Suprapubic skin (tissue), 4 donors: Measurements from ENCODE around the gene PAFAH2. TPM values are rescaled to one million over a fixed set of nuclear protein-coding genes. Genes with fewer than 3 reads are reported as not detected.

Source experiments
- DNase-seq, 2 donors: peaks; one replicate each; pipeline ENCODE4 v3.0.0-alpha.2; 2019; ENCODE audit warnings: low spot score in 2 of 2
- H3K27ac ChIP-seq: fragments of 200-600 bp; sonication (generic); one replicate; pipeline ENCODE4 v1.5.1; 2019
- H3K27me3 ChIP-seq: fragments of 200-600 bp; sonication (generic); one replicate; pipeline ENCODE4 v1.5.1; 2019
- H3K36me3 ChIP-seq: fragments of 200-600 bp; sonication (generic); one replicate; pipeline ENCODE4 v1.5.1; 2019
- H3K4me1 ChIP-seq: fragments of 200-600 bp; sonication (generic); one replicate; pipeline ENCODE4 v1.5.1; 2019
- H3K4me3 ChIP-seq: fragments of 200-600 bp; sonication (generic); one replicate; pipeline ENCODE4 v1.5.1; 2019; ENCODE audit warnings: mild to moderate bottlenecking
- H3K9me3 ChIP-seq: fragments of 200-600 bp; sonication (generic); one replicate; pipeline ENCODE4 v1.5.1; 2019
- EP300 ChIP-seq: sonication (generic); formaldehyde crosslinking; IDR thresholded peaks from one replicate; pipeline ENCODE4 v1.6.1; 2017; ENCODE audit warnings: antibody characterized with exemption
- POLR2A ChIP-seq, 2 donors: fragments of 450-650 bp; IDR thresholded peaks; one replicate each; pipeline ENCODE4 v1.6.1; 2017; ENCODE audit warnings: antibody characterized with exemption in 2 of 2, mild to moderate bottlenecking in 2 of 2, moderate library complexity in 2 of 2
- POLR2AphosphoS5 ChIP-seq, 3 donors: sonication (generic); formaldehyde crosslinking; IDR thresholded peaks; one replicate each; pipeline ENCODE4 v1.6.1; 2017; ENCODE audit warnings: antibody characterized with exemption in 3 of 3
- WGBS: methylation state at CpG from one replicate; pipeline ENCODE4 v1.1.5; 2018; 5-methylcytosine and 5-hydroxymethylcytosine counted together
- total RNA-seq, 4 donors: library from RNA; depleted of rRNA; stranded (reverse); fragments of >200 nt; gene quantifications; one replicate each; pipeline ENCODE4 v1.1.0, GENCODE V29; 2016
- TF ChIP-seq, protein P1 (sequence below), 2 donors: fragments of 200-600 bp in 1 of 2; fragments of 450-650 bp in 1 of 2; sonication (generic) in 1 of 2; IDR thresholded peaks; one replicate each; pipeline ENCODE4 v1.5.1; 2016 to 2019; ENCODE audit warnings: antibody characterized with exemption in 2 of 2, mild to moderate bottlenecking in 1 of 2, moderate library complexity in 1 of 2

PAFAH2 gene
- total RNA-seq, 4 donors from 2014 or later: 16.6 to 31.3 (median 20.0) TPM

GRCh38 chr1:26003756-26004155, 5.9 kb upstream of the PAFAH2 start:
- 74% methylated on average over 2 of the region's 2 CpGs for WGBS
- Histone ChIP-seq H3K36me3 (no peaks in the 10 kb centered on the region), H3K4me3 (no peak overlapping the region), H3K9me3 (no peaks in the 10 kb centered on the region), H3K4me1 (peaks cover 30% of the 10 kb centered on the region), H3K27me3 (no peaks in the 10 kb centered on the region), H3K27ac (no peak overlapping the region)
- no peak for DNase-seq
- TF ChIP-seq, protein P1, sequence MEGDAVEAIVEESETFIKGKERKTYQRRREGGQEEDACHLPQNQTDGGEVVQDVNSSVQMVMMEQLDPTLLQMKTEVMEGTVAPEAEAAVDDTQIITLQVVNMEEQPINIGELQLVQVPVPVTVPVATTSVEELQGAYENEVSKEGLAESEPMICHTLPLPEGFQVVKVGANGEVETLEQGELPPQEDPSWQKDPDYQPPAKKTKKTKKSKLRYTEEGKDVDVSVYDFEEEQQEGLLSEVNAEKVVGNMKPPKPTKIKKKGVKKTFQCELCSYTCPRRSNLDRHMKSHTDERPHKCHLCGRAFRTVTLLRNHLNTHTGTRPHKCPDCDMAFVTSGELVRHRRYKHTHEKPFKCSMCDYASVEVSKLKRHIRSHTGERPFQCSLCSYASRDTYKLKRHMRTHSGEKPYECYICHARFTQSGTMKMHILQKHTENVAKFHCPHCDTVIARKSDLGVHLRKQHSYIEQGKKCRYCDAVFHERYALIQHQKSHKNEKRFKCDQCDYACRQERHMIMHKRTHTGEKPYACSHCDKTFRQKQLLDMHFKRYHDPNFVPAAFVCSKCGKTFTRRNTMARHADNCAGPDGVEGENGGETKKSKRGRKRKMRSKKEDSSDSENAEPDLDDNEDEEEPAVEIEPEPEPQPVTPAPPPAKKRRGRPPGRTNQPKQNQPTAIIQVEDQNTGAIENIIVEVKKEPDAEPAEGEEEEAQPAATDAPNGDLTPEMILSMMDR (IDR thresholded peaks at IDR 0.05): no peak
- TF ChIP-seq POLR2A (IDR thresholded peaks at IDR 0.05) (no peak), POLR2AphosphoS5 (IDR thresholded peaks at IDR 0.05) (no peak), EP300 (no peak)

DNA sequence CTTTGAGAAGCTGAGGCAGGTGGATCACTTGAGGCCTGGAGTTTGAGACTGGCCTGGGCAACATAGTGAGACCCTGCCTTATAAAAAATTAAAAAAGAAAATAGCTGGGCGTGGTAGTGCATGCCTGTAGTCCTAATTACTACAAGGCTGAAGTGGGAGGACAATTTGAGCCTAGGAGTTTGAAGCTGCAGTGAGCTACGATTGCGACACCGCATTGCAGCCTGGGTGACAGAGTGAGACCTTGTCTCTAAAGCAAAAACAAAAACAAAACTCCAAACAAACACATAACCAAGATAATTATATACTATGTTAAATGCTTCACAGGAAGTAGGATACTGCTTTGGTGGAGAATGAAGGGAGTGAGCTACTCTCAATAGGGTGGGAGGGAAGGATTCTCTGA, 5.4 kb upstream of the PAFAH2 start:
- Histone ChIP-seq H3K27ac (no peak overlapping the region), H3K4me1 (peaks cover 35% of the 10 kb centered on the region), H3K9me3 (no peaks in the 10 kb centered on the region), H3K4me3 (no peak overlapping the region), H3K27me3 (no peaks in the 10 kb centered on the region), H3K36me3 (no peaks in the 10 kb centered on the region)
- 70% methylated on average over 4 of the region's 4 CpGs for WGBS
- no peak for DNase-seq
- TF ChIP-seq, protein P1 (IDR thresholded peaks at IDR 0.05): no peak
- TF ChIP-seq POLR2A (IDR thresholded peaks at IDR 0.05) (no peak), EP300 (no peak), POLR2AphosphoS5 (IDR thresholded peaks at IDR 0.05) (no peak)

- Histone ChIP-seq H3K27me3 (no peaks in the 10 kb centered on the region), H3K4me3 (no peak overlapping the region), H3K36me3 (no peaks in the 10 kb centered on the region), H3K27ac (no peak overlapping the region), H3K4me1 (peaks cover 31% of the 10 kb centered on the region), H3K9me3 (no peaks in the 10 kb centered on the region)
- DNase-seq: no peak
- WGBS: 80% methylated on average over 17 of the region's 18 CpGs
- no peak for TF ChIP-seq EP300
- TF ChIP-seq, protein P1 (IDR thresholded peaks at IDR 0.05): no peak
- no peak for TF ChIP-seq POLR2A (IDR thresholded peaks at IDR 0.05)
- TF ChIP-seq POLR2AphosphoS5 (IDR thresholded peaks at IDR 0.05): no peak
Observed at GRCh38 chr1:25999041-25999800, 1.4 kb upstream of the PAFAH2 start.

GRCh38 chr1:25996966-25997827, 666 bp downstream of the PAFAH2 start:
- H3K27me3 ChIP-seq: no peaks in the 10 kb centered on the region
- TF ChIP-seq EP300: no peak
- TF ChIP-seq, protein P1 (IDR thresholded peaks at IDR 0.05): no peak
- TF ChIP-seq POLR2AphosphoS5 (IDR thresholded peaks at IDR 0.05): no peak
- TF ChIP-seq POLR2A (IDR thresholded peaks at IDR 0.05): no peak
- H3K4me3 ChIP-seq: peak overlapping the region; percentile 62
- H3K9me3 ChIP-seq: no peaks in the 10 kb centered on the region
- peak in 1 of 2 donors; percentile 75 for DNase-seq
- peaks cover 22% of the 10 kb centered on the region for H3K4me1 ChIP-seq
- WGBS: 2% methylated on average over 13 of the region's 13 CpGs
- H3K36me3 ChIP-seq: no peaks in the 10 kb centered on the region
- H3K27ac ChIP-seq: peak overlapping the region; percentile 86
